MM.1S (cell line): ENCODE measurements around the gene PELI1.
"Not testable (repeated sequence)": the region's sequence is repeated elsewhere in the genome, so short reads cannot be mapped to it uniquely, and the experiment has no call there.

Source experiments
- CTCF ChIP-seq: fragments of 300-600 bp; sonication (generic); IDR thresholded peaks from 2 replicates; pipeline ENCODE4 v1.5.1; 2016; ENCODE audit warnings: antibody characterized with exemption, low read length, mixed read lengths
- EZH2 ChIP-seq: fragments of 300-600 bp; sonication (generic); optimal IDR thresholded peaks from 2 replicates; pipeline ENCODE3; 2017; ENCODE audit warnings: low read depth, mild to moderate bottlenecking, antibody characterized with exemption, low read length, mixed read lengths
- EZH2phosphoT487 ChIP-seq: fragments of 300-600 bp; sonication (generic); IDR thresholded peaks from 2 replicates; pipeline ENCODE4 v1.6.1; 2018; ENCODE audit warnings: antibody characterized with exemption, low read length

DNA sequence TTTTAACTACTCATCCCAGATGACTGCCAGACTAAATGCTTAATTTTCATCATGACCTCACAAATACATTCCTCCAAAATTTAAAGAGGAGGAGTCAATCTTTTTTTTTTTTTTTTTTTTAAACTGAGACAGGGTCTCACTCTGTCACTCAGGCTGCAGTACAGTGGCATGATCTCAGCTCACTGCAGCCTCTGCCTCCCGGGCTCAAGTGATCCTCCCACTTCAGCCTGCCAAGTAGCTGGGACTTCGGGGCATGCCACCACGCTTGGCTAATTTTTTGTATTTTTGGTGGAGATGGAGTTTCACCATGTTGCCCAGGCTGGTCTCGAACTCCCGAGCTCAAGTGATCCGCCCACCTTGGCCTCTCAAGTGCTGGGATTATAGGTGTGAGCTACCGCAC is 41.5 kb downstream of the PELI1 start:
- TF ChIP-seq CTCF, EZH2, EZH2phosphoT487: not testable (repeated sequence)
